ENCODE measurements around the gene ST8SIA3. TPM values are rescaled to one million over a fixed set of nuclear protein-coding genes. Genes with fewer than 3 reads are reported as not detected.

Gene ST8SIA3
- total and polyA plus RNA-seq, 2 donors (not counting 3 experiments of a cell fraction or from before 2014, with no cell fraction given) = not detected

DNA sequence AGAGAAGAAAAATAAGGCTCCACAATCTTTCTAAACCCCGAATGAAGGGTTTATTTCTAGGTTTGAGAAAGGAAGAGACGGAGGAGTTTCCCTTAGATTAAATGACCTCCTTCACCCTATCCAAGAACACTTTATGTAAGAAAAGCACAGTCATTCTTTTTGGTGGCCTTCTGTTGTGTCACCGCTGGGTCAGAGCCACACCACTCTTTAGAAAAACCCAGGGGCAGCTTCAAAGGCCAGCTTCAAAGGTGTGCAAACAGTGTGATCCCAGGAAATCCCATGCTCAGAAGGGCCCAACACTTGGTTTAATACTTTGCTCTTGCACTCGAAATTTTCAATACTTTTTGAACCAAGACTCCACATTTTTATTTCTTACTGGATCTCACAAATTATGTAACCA lies 7.1 kb downstream of the ST8SIA3 start:
- no peak for FAIRE-seq

More for the DNA sequence above, 7.1 kb downstream of the ST8SIA3 start:
- TF ChIP-seq FOS (IDR thresholded peaks at IDR 0.05; ENCODE audit: borderline replicate concordance, insufficient read depth, low read length) (no peak), POLR2A (IDR thresholded peaks at IDR 0.05; ENCODE audit: low read depth, low read length) (no peak), GATA2 (IDR thresholded peaks at IDR 0.05; ENCODE audit: insufficient read depth, insufficient read length, low read depth, low read length) (no peak), MYC (IDR thresholded peaks at IDR 0.05; ENCODE audit: low read depth, low read length) (no peak), JUN (IDR thresholded peaks at IDR 0.05; ENCODE audit: borderline replicate concordance, insufficient read depth, insufficient read length, low read depth) (no peak), EZH2 (IDR thresholded peaks at IDR 0.05; ENCODE audit: borderline replicate concordance, low read depth, low read length, severe bottlenecking) (no peak), POLR2AphosphoS5 (IDR thresholded peaks at IDR 0.05; ENCODE audit: insufficient read depth, low read depth, low read length) (no peak)
- TF ChIP-seq, protein P1, sequence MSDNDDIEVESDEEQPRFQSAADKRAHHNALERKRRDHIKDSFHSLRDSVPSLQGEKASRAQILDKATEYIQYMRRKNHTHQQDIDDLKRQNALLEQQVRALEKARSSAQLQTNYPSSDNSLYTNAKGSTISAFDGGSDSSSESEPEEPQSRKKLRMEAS (IDR thresholded peaks at IDR 0.05; ENCODE audit: insufficient read depth, insufficient read length) = no peak
- TF ChIP-seq, protein P2, sequence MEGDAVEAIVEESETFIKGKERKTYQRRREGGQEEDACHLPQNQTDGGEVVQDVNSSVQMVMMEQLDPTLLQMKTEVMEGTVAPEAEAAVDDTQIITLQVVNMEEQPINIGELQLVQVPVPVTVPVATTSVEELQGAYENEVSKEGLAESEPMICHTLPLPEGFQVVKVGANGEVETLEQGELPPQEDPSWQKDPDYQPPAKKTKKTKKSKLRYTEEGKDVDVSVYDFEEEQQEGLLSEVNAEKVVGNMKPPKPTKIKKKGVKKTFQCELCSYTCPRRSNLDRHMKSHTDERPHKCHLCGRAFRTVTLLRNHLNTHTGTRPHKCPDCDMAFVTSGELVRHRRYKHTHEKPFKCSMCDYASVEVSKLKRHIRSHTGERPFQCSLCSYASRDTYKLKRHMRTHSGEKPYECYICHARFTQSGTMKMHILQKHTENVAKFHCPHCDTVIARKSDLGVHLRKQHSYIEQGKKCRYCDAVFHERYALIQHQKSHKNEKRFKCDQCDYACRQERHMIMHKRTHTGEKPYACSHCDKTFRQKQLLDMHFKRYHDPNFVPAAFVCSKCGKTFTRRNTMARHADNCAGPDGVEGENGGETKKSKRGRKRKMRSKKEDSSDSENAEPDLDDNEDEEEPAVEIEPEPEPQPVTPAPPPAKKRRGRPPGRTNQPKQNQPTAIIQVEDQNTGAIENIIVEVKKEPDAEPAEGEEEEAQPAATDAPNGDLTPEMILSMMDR (IDR thresholded peaks at IDR 0.05; ENCODE audit: extremely low read depth in 1 of 2, insufficient read depth in 1 of 2, low read depth in 1 of 2, low read length in 2 of 2) = no peak
- CTCF ChIA-PET = no interaction called here
- intact Hi-C loops (cut with micrococcal nuclease) (loop anchor here (10.0 kb wide), 1 partner anchor 255 kb away; no protein-coding TSS in a partner anchor), dilution Hi-C loops (cut with MboI; ENCODE audit: extremely low pct_ligation_motif_present, low sequenced_read_pairs) (no loop called here)
- H3K27ac ChIP-seq (ENCODE audit: insufficient read depth, low read depth, low read length) = no peak overlapping the region
- H3K4me3 ChIP-seq (replicated peaks in 1 of 3; ENCODE audit: insufficient read depth in 1 of 3, low read depth in 1 of 3, low read length in 3 of 3) = no peak overlapping the region
- H3K27me3 ChIP-seq (ENCODE audit: control insufficient read depth in 2 of 2, insufficient read depth in 2 of 2, low read length in 2 of 2) = peaks cover 2 to 4% of the 10 kb centered on the region in 2 experiments
- no peak overlapping the region for H3K4me2 ChIP-seq (ENCODE audit: insufficient read depth, low read length)
- H3K9ac ChIP-seq (replicated peaks; ENCODE audit: extremely low read depth, insufficient read depth, low read length) = no peak overlapping the region
- no peaks in the 10 kb centered on the region for H3K9me1 ChIP-seq (replicated peaks; ENCODE audit: control insufficient read depth, extremely low read depth, insufficient read depth, low read length)
- no peaks in the 10 kb centered on the region for H4K20me1 ChIP-seq (replicated peaks; ENCODE audit: control insufficient read depth, extremely low read depth, insufficient read depth, low read length)
- H3K36me3 ChIP-seq (ENCODE audit: control insufficient read depth in 2 of 2, extremely low read depth in 1 of 2, insufficient read depth in 2 of 2, low read length in 2 of 2) = no peaks in the 10 kb centered on the region
- no TSS peak for BruUV-seq (replicated peaks)
- POLR2A ChIA-PET = no interaction called here
- no peaks in the 10 kb centered on the region for H3K9me3 ChIP-seq (replicated peaks; ENCODE audit: control insufficient read depth, insufficient read depth, low read length)
- no peaks in the 10 kb centered on the region for H3K79me2 ChIP-seq (ENCODE audit: control insufficient read depth, insufficient read depth, low read length)
- DNase-seq (ENCODE audit: low read depth, low spot score) = no peak
- H2AFZ ChIP-seq (ENCODE audit: low read depth, low read length) = no peak overlapping the region
- no peaks in the 10 kb centered on the region for H3K4me1 ChIP-seq (ENCODE audit: control insufficient read depth, extremely low read depth, insufficient read depth, low read length)
